Fibroblast of lung (primary cell): Measurements from ENCODE around the gene SAP30BP. TPM values are rescaled to one million over a fixed set of nuclear protein-coding genes. Genes with fewer than 3 reads are reported as not detected.

Experiments used
- DNase-seq, 2 donors: peaks; one replicate each; pipeline versions ENCODE4 v3.0.0 to v3.0.0-alpha.2; 2010; ENCODE audit warnings: low read depth in 2 of 2
- H2AFZ ChIP-seq: 2 replicates; pipeline ENCODE4 v1.5.1; 2012; ENCODE audit warnings: low read length, control low read depth, inconsistent platforms
- H3K27ac ChIP-seq: 2 replicates; pipeline ENCODE4 v1.5.1; 2011; ENCODE audit warnings: low read length, control low read depth; ENCODE audit not compliant: insufficient read depth
- H3K27me3 ChIP-seq: 2 replicates; pipeline ENCODE4 v1.5.1; 2011; ENCODE audit warnings: mild to moderate bottlenecking, low read length; ENCODE audit not compliant: control insufficient read depth, insufficient read depth
- H3K36me3 ChIP-seq: 2 replicates; pipeline ENCODE4 v1.5.1; 2011; ENCODE audit warnings: low read length; ENCODE audit not compliant: control insufficient read depth, insufficient read depth
- H3K4me1 ChIP-seq: 2 replicates; pipeline ENCODE4 v1.5.1; 2011; ENCODE audit warnings: low read length; ENCODE audit not compliant: control insufficient read depth, insufficient read depth; ENCODE audit errors: extremely low read depth
- H3K4me2 ChIP-seq: 2 replicates; pipeline ENCODE4 v1.5.1; 2011; ENCODE audit warnings: low read length, control low read depth; ENCODE audit not compliant: insufficient read depth; ENCODE audit errors: extremely low read depth
- H3K4me3 ChIP-seq, 4 experiments: fragments of 200-600 bp in 1 of 4; sonication (generic) in 1 of 4; replicated peaks in 1 of 4; 2 replicates each; pipeline ENCODE4 v1.5.1; 2011 to 2016; ENCODE audit warnings: low read length in 4 of 4, low read depth in 3 of 4, mild to moderate bottlenecking in 3 of 4, control low read depth in 2 of 4, inconsistent platforms in 1 of 4, mixed read lengths in 1 of 4; ENCODE audit not compliant: insufficient read depth in 1 of 4; ENCODE audit errors: control extremely low read depth in 1 of 4
- H3K79me2 ChIP-seq: 2 replicates; pipeline ENCODE4 v1.5.1; 2012; ENCODE audit warnings: mild to moderate bottlenecking, low read length, inconsistent platforms; ENCODE audit not compliant: control insufficient read depth, insufficient read depth
- H3K9ac ChIP-seq: 2 replicates; pipeline ENCODE4 v1.5.1; 2011; ENCODE audit warnings: mild to moderate bottlenecking, low read length, control low read depth; ENCODE audit not compliant: insufficient read depth
- H3K9me3 ChIP-seq: 2 replicates; pipeline ENCODE4 v1.5.1; 2012; ENCODE audit warnings: low read depth, low read length; ENCODE audit not compliant: control insufficient read depth, insufficient read depth
- H4K20me1 ChIP-seq: 2 replicates; pipeline ENCODE4 v1.5.1; 2011; ENCODE audit warnings: low read length; ENCODE audit not compliant: control insufficient read depth, insufficient read depth; ENCODE audit errors: extremely low read depth
- CTCF ChIP-seq, 2 donors: IDR thresholded peaks in 1 of 2; conservative IDR thresholded peaks in 1 of 2; 1 replicate in 1 of 2; 2 replicates in 1 of 2; pipeline ENCODE4 v1.5.1; 2011 to 2012; ENCODE audit warnings: low read length in 2 of 2, control low read depth in 1 of 2, inconsistent platforms in 1 of 2, low read depth in 1 of 2, mild to moderate bottlenecking in 1 of 2
- EZH2 ChIP-seq: IDR thresholded peaks from 2 replicates; pipeline ENCODE4 v1.5.1; 2012; ENCODE audit warnings: low read length, control low read depth, mild to moderate bottlenecking; ENCODE audit errors: missing control alignments
- polyA plus RNA-seq, 2 donors: library from polyadenylated mRNA; depleted of rRNA in 1 of 2; stranded (reverse) in 1 of 2; unstranded in 1 of 2; fragments of >200 nt; gene quantifications; 2 replicates each; pipeline ENCODE4 v1.2.1, GENCODE V29; 2011 to 2012; ENCODE audit warnings: missing spikeins in 1 of 2
- total RNA-seq: library from RNA; depleted of rRNA; stranded (reverse); fragments of >200 nt; gene quantifications from 2 replicates; pipeline ENCODE4 v1.2.1, GENCODE V29; 2014

SAP30BP gene
- total and polyA plus RNA-seq, 2 donors (not counting 1 experiment from before 2014, with no cell fraction given) = 43.9 to 61.0 TPM

GRCh38 chr17:75627094-75627493, 40.0 kb upstream of the SAP30BP start:
- H3K4me2 ChIP-seq = no peak overlapping the region
- no peaks in the 10 kb centered on the region for H3K4me1 ChIP-seq
- no peak for DNase-seq
- no peaks in the 10 kb centered on the region for H3K79me2 ChIP-seq
- H3K27me3 ChIP-seq = no peaks in the 10 kb centered on the region
- no peak overlapping the region for H3K4me3 ChIP-seq
- no peaks in the 10 kb centered on the region for H4K20me1 ChIP-seq
- no peak overlapping the region for H2AFZ ChIP-seq
- H3K36me3 ChIP-seq = no peaks in the 10 kb centered on the region
- no peak overlapping the region for H3K27ac ChIP-seq
- TF ChIP-seq CTCF (conservative IDR thresholded peaks at IDR 0.05 in 1 of 2, IDR thresholded peaks at IDR 0.05 in 1 of 2; ENCODE audit: low read depth in 1 of 2, low read length in 2 of 2) (no peak), EZH2 (no peak)
- H3K9ac ChIP-seq = no peak overlapping the region
- no peaks in the 10 kb centered on the region for H3K9me3 ChIP-seq

GRCh38 chr17:75628425-75628824, 38.7 kb upstream of the SAP30BP start:
- Histone ChIP-seq H4K20me1 (no peaks in the 10 kb centered on the region), H3K27ac (no peak overlapping the region), H3K79me2 (no peaks in the 10 kb centered on the region), H3K9me3 (no peaks in the 10 kb centered on the region), H3K4me1 (peaks cover 4% of the 10 kb centered on the region), H3K4me2 (no peak overlapping the region), H3K27me3 (no peaks in the 10 kb centered on the region), H3K36me3 (no peaks in the 10 kb centered on the region), H3K9ac (no peak overlapping the region), H2AFZ (no peak overlapping the region), H3K4me3 (no peak overlapping the region)
- TF ChIP-seq CTCF (conservative IDR thresholded peaks at IDR 0.05 in 1 of 2, IDR thresholded peaks at IDR 0.05 in 1 of 2; ENCODE audit: low read depth in 1 of 2, low read length in 2 of 2) (no peak), EZH2 (no peak)
- DNase-seq = no peak

- Histone ChIP-seq H3K36me3 (no peaks in the 10 kb centered on the region), H4K20me1 (no peaks in the 10 kb centered on the region), H3K4me2 (no peak overlapping the region), H3K4me1 (peaks cover 12% of the 10 kb centered on the region), H3K27me3 (no peaks in the 10 kb centered on the region), H3K9ac (no peak overlapping the region), H3K79me2 (no peaks in the 10 kb centered on the region), H2AFZ (no peak overlapping the region), H3K4me3 (no peak overlapping the region), H3K9me3 (no peaks in the 10 kb centered on the region), H3K27ac (no peak overlapping the region)
- no peak for DNase-seq
- no peak for TF ChIP-seq CTCF (conservative IDR thresholded peaks at IDR 0.05 in 1 of 2, IDR thresholded peaks at IDR 0.05 in 1 of 2; ENCODE audit: low read depth in 1 of 2, low read length in 2 of 2)
- TF ChIP-seq EZH2 = no peak
These were observed 38.0 kb upstream of the SAP30BP start for GRCh38 chr17:75629157-75629556.
